ENCODE measurements around the gene LFNG.

The LFNG gene

DNA sequence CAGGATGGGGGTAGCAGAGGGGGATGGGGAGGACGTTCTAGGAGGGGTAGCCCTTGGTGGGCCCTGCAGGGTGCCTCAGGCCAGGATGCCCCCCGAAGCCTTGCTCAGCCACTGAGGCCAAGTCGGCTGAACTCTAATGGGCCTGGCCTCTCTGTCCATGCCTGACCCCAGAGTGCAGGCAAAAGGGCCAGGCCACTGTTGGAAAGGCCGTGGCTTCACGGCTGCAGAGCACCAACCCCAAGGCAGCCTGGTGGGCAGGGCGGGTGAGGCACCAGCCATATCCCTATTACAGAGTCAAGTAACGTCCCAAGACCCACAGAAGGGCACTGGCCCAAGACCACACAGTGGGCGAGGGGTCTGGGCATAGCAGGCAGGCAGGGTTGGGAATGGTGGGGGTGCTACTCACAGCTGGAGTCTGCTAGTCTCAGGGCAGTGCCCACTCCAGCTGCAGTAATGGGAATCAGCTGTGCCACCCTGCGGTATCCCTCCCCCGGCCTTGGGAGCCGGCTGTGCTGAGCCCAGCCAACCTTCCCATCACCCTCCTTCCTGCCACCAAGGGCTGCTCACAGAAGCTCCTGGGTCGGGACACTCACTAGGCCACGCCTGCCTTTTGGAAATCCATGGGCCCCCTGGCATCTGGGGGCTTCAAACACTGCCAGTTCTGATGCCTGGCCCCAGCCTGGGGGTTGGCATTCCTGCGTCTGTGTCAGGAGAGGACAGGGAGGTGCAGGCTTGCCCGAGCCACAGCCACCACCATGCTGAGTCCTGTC lies 4.0 kb upstream of the LFNG start:
- no peak for DNase-seq (ENCODE audit: extremely low read depth in 1 of 2, low read depth in 1 of 2)

DNA sequence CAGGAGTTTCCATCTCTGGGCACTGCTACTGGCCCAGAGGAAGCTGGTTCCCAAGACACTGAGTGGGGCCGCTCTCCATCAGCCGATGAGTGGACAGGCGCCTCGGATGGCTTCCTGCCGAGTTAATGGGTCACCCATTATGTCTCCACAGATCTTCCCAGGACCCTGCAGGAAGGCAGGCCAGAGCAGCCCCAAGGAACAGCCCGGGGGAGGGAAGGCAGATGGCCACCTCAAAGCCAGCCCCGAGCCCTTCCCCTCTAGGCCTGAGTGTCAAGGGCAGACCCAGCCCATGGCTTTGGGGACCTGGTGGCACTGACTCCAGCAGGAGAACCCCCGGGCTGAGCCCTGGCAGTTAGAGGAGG lies 3.4 kb upstream of the LFNG start:
- DNase-seq (ENCODE audit: extremely low read depth in 1 of 2, low read depth in 1 of 2): no peak

DNA sequence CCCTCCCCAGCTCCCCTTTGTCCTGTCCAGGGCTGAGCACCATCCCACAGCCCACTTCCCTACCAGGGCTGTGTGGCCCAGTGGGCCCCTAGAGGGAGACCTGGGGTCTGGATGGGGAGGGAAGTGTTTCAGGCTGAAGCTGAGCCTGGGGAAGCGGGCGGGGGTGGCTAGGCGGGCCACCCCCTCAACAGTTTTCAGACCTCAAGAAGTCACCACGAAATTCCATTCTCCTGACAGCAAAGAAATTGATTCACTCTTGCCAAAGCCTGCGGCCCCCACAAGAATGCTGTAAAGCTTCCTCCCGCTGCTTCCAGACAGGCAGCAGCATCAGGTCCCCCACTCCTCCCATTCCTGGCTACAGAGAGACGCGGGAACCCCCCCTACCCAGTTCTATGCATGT lies 2.5 kb upstream of the LFNG start:
- no peak for DNase-seq (ENCODE audit: extremely low read depth in 1 of 2, low read depth in 1 of 2)

DNA sequence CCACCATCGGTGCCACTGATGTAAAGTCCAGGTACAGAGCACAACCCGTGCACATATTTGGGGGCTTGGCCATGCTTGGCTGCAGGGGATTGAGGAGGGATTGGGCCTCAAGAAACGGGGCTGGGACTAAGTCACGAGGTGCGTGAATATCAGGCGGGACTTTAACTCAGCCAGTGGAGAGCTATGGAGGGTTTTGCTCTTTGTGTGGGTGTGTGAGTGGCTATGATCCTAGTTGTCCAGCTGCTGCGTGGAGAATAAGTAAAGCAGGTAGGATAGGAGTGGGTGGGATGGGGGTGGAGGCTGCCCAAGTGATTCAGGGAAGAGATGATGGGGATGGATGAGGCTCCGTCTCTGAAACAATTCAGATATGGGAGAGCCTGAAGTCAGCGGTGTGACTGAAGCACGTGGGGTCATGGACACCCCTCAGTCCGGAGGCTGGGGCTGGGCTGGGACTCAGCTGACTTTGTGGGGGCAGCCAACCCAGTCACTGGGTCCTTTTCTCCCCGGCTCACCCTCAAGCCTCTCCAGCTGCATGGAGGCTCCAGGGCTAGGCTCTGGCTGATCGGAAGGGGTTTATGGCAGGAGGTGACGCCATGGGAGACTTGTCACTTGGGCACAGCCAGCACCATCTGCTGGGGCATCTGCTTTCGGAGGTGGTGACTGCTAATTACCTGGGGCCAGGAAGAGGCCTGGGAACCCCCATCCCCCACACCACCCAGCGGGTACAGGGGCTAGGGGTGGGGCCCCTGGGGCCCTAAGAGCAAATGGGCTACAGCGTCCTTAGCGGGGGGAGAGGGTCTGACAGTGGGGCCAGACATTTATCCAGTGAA lies 1.7 kb upstream of the LFNG start:
- no peak for DNase-seq (ENCODE audit: extremely low read depth in 1 of 2, low read depth in 1 of 2)

DNA sequence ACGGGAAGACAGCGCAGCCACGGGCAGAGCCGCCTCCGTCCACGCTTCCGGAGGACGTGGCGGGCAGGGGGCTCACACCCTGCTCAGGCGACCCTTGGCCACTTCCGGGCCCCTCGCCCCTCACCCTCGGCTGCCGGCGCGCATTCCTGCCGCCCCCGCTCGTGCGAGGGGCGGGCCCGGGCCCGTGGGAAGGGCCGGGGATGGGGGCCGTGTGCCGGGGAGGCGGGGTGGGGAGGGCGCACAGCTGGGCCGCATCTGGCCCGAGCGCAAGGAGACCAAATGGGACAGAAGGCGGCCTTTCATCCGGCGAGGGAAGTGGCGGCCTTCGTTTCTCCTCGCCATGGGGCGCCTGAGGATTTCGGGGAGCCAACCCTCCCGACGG lies 846 bp upstream of the LFNG start:
- DNase-seq (ENCODE audit: extremely low read depth in 1 of 2, low read depth in 1 of 2): no peak

DNA sequence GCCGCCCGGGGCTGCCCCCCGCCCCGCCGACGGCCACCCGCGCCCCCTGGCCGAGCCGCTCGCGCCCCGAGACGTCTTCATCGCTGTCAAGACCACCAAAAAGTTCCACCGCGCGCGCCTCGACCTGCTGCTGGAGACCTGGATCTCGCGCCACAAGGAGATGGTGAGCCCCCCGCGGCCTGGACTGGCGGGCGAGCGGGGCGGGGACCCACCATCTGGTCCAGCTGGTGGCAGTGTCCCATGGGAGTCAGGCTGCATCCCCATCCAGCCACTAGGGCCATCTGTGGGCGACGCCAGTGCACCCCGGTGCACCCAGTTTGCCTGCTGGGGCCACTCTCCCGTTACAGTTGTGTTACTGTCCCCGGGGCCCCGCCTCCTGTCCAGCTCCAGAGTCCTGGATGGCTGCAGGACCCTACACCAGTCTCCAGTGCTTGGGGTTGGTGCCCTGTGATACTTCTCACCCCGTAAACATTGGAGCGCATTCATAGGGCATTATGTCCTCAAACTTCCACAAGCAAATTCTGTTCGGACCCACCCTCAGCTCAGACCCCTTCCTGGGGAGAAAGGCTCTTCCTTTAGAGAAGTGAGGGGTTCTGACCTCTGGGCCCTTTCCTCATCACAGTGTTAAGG lies 672 bp downstream of the LFNG start:
- DNase-seq (ENCODE audit: extremely low read depth in 1 of 2, low read depth in 1 of 2): no peak

DNA sequence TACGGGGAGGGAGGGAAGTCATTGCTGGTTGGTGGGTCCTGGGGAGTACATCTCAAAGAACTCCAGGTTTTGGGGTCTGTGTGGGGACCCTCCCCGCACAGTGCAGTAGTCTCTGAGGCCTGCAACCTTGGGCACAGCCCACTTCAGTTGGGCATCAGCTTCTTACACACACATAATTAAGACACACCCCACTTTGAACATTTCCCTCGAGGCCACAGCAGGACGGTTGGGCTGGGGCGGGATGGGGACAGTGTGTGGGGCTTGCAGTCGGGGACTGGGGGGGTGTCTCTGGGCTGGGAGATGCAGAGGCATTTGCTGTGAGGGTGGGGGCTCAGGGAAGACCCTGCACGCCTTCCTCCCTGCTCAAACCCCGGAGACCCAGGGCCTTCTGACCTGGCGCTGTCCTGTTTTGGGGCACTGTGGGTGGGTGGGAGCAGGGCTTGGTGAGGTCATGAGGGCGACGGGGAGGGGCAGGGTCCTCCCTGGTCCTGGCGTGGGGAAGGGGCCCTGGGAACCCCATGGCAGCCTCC lies 1.3 kb downstream of the LFNG start:
- no peak for DNase-seq (ENCODE audit: extremely low read depth in 1 of 2, low read depth in 1 of 2)

DNA sequence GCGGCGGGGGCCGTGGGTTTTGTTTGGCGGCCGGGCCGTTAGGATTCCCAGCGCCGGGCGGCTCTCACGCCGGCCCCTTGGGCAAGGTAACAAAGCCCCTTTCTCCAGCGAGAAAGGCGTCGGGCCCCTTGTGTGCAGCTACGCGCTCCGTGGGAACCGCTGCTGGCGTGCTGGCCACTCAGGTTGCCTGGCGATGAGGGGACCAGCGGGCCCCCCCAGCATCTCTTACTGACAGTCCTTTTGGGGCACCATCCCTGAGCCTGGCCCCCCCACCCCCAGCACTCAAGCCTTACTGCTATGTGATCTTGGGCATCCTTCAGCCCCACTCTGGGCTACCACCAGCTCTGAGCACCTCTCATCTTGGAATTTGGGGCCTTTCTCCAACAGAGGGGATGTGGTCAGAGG lies 1.8 kb downstream of the LFNG start:
- DNase-seq (ENCODE audit: extremely low read depth in 1 of 2, low read depth in 1 of 2): no peak

DNA sequence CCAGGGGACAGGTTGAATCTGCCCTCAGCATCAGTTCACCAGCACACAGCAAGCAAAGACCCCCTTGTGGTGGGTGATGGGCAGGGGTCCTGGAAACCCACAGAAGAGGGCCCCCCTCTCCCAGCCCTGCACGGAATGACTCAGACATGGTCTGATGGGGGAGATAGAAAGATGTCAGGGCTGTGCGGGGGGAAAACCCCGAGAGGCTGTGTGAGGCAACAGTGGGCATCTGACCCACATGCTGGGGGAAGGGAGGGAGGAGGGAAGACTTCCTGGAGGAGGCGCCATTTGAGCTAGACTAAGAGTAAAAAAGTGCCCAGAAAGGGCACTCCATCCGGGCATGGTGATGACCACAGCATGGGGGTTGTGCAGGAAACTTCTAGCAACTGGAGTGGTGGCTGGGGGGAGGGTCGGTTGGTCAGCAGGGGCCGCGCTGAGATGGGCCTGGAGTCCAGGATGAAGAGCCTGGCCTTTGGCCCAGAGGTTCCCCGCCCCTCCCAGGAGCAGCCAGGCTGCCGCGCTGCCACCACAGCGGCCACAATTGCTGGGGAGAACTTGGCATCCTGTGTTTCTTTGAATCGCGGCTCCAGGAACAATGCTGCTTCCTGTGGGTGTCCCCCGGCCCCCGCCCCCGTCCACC lies 2.5 kb downstream of the LFNG start:
- DNase-seq (ENCODE audit: extremely low read depth in 1 of 2, low read depth in 1 of 2): peak; percentile 65 to 81

DNA sequence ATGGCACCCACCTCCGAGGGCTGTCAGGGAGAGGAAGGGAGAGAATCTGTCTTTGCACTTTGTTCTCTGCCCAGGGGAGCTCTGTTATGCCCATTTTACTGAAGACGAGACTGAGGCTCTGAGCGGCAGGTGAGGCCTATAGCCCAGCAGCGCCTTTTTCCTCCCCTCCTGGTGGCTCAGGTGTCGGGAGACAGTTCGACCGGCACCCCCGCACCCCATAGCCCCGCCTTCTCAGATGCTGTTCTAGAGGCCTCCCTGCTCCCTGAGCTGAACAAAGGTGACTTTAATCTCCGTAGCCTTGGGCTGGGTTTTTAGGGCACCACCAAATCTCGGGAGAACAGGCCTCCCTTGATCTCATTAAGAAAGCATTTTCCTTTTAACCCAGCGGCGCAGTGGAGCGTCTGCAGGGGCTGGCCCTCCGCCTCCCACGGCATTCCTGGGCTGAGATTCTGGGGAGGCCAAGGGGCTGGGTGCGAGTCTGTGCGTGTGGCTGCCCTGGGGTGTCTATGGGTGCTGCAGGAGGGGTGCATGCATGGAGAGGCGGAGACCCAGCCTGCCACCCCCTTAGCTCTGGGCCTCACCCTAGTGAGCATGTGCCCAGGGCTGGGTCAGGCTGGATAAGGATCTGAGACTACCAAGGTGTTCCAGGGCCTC lies 3.3 kb downstream of the LFNG start:
- no peak for DNase-seq (ENCODE audit: extremely low read depth in 1 of 2, low read depth in 1 of 2)

DNA sequence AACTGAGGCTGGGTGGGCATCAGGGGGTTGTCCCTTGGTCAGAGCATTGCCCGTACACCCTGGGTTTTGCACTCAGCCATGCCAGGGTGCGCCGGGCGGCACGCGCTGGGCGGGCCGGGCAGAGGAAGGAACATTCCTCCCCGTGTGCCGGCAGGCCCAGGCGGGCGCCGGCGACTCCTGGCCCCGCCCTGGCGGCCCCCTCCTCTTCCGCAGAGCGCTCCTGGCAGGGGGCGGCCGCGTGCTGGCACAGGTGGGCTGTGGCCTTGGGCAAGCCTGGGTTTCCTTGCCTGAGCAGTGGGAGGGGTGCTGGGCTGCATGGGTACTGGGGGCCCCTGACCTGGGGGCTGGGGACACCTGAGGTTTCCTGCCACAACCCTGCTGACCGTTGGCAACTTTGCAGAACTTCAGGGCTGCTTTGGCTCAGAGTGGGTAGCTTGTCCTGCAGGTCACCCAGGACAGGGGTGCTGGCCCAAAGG lies 3.9 kb downstream of the LFNG start:
- no peak for DNase-seq (ENCODE audit: extremely low read depth in 1 of 2, low read depth in 1 of 2)

DNA sequence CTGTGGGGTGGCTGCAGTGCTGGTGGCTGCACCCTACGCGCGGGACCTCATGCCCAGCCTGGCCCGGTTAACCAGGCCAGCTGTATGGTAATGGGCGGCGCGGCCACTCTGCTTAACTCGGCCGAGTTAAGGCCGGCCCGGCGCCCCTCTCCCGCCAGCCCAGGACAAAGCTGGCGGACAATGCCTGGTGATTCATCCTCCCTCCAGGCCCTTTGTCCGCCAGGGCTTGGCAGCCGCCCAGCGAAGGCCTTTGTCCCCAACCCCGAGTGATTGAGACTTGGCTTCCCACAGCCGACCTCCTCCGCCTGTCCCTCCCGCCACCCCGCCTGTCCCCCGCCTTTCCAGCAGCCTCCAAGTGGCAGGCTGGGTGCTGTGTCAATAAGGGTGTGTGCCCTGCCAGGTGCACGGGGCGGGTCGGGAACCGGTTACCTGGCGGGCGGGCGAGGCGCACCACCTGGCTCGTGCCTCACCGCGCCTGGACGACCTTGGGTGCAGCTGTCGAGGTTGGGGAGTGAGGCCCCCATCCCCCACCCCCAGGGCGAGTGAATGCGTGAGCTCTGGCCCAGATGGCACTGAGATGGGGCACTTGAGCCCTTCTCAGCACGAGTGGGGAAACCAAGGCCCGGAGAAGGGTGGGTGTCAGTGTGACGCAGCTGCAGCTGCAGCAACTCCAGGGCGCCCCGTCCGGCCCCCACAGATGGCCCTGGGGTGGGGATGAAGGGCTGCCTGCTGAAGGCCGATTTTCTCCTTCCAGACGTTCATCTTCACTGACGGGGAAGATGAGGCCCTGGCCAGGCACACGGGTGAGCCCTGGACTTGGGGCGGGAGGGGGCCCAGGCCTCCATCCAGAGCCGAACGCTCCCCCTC lies 4.6 kb downstream of the LFNG start:
- no peak for DNase-seq (ENCODE audit: extremely low read depth in 1 of 2, low read depth in 1 of 2)

DNA sequence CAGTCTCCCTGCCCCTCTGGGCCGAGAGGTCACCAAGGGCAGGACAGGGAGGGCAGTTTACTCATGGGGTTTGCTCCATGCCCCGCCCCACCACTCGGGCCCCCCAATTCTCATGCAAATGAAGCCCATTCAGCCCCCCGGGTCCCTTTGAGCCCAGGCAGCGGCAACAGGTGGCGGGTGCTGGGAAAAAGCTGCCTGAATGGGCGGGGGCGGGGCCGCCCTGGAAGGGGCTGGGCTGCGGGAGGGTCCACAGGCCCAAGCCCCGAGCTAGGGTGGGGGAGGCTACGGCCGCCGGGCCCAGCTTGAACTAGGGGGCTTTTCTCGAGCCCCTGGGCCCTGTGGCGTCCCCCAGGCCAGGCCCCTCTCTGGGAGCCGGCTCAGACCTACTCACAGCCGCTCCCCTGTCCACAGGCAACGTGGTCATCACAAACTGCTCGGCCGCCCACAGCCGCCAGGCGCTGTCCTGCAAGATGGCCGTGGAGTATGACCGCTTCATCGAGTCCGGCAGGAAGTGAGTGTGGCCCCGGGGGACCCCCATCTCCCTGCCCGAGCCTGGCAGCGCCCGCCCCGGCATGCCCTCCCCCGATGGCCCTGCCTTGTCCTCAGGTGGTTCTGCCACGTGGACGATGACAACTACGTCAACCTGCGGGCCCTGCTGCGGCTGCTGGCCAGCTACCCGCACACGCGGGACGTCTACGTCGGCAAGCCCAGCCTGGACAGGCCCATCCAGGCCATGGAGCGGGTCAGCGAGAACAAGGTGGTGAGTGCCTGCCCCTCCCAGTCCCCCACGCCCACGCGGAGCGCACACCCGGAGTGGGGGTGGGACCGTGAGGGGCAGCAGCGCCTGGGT lies 5.5 kb downstream of the LFNG start:
- DNase-seq (ENCODE audit: extremely low read depth in 1 of 2, low read depth in 1 of 2): no peak

DNA sequence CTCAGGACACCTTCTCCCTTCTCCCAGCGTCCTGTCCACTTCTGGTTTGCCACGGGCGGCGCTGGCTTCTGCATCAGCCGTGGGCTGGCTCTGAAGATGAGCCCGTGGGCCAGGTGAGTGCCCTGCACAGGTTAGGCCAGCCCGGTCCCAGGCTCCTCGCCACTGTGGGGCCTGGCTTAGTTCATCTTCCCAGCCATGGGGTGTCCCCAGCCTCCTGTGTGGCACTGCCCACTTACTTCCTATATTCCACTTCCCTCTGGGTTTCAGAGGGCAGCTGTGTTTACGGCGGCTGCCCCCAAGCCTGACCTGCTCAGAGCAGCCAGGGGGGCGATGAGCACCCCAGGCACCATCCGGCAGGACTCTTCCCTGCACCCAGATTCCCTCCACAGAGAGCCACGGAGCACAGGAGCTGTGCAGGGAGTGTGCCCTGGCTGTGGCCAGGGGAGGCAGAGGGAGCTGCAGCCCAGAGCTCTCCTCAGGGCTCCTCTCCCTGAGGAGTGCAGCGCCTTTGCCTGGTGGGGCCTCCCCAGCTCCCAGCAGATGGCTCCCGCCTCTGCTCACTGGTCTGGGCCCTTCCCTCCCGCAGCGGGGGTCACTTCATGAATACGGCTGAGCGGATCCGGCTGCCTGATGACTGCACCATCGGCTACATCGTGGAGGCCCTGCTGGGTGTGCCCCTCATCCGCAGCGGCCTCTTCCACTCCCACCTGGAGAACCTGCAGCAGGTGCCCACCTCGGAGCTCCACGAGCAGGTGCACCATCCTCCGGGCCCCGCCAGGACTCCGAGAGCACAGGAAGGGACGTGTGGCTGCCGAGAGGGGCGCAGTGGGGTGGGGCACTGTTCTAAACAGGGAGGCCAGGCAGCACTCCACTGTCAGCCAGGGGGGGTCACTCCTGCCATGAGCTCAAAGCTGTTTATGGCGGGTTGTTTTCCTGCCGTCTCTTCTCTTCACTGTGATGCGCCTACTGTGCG lies 6.4 kb downstream of the LFNG start:
- no peak for DNase-seq (ENCODE audit: extremely low read depth in 1 of 2, low read depth in 1 of 2)

DNA sequence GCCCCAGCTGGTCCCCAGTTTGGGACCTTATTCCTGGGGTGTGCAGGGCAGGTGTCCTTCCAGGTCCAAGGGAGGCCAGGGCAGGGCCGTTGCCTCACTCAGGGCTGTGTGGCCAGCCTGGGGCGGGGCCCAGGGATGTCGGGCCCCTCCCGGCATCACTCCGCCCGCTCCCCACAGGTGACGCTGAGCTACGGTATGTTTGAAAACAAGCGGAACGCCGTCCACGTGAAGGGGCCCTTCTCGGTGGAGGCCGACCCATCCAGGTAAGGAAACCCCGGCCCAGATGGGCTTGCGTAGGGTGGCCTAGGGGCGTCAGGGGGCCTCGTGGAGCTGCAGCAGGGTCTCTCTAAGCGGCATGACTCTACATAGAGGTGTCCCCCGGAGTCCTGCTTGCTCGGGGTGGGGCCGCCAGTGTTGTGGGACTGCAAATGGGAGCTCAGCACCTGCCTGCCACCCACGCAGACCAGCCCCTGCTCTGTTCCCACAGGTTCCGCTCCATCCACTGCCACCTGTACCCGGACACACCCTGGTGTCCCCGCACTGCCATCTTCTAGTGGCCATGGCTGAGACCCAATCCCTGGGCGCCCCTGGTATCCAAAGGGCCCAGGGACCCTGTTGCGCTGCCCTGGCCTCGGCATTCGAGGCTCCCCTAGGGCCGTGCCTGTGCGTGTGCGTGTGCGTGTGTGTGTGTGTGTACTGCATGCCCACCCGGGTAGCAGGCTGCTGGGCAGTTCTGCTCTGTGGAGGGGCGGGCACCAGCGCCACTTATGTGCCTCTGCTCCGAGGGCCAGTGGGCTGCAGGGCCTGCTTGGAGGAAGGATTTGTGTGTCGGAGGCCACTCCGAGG lies 7.3 kb downstream of the LFNG start:
- DNase-seq (ENCODE audit: extremely low read depth in 1 of 2, low read depth in 1 of 2): no peak
